Activated CD4-positive, alpha-beta T cell treated with anti-CD3 and anti-CD28 coated beads, Interleukin-2, amount 10 ng/mL, durations not matched to agents 24 days and 14 days (primary cell): Measurements from ENCODE around the gene XIRP1. TPM values are rescaled to one million over a fixed set of nuclear protein-coding genes. Genes with fewer than 3 reads are reported as not detected.

Source experiments
- DNase-seq: peaks from one replicate; pipeline ENCODE4 v3.0.0; 2022
- H3K27ac Mint-ChIP-seq: one replicate; pipeline ENCODE4 v1.8.0; 2022; ENCODE audit warnings: mild to moderate bottlenecking, mixed read lengths
- H3K27me3 Mint-ChIP-seq: one replicate; pipeline ENCODE4 v1.8.0; 2022; ENCODE audit warnings: mixed read lengths
- H3K36me3 Mint-ChIP-seq: one replicate; pipeline ENCODE4 v1.8.0; 2022; ENCODE audit warnings: low read depth, mild to moderate bottlenecking, mixed read lengths
- H3K4me1 Mint-ChIP-seq: one replicate; pipeline ENCODE4 v1.8.0; 2021; ENCODE audit warnings: mixed read lengths
- H3K4me3 Mint-ChIP-seq: one replicate; pipeline ENCODE4 v1.8.0; 2022; ENCODE audit warnings: mild to moderate bottlenecking, moderate library complexity, mixed read lengths
- H3K9me3 Mint-ChIP-seq: one replicate; pipeline ENCODE4 v1.8.0; 2021; ENCODE audit warnings: mixed read lengths
- intact Hi-C: fragments of 100-400 bp; cut with micrococcal nuclease; formaldehyde crosslinking; loops from one replicate; pipeline ENCODE4 v1.15.1; 2023
- total RNA-seq: library from RNA; stranded (reverse); gene quantifications from 2 replicates; pipeline ENCODE4 v1.2.3, GENCODE V29; 2022

Gene XIRP1
- total RNA-seq, 1 donor from 2014 or later, result 2.9 TPM

DNA sequence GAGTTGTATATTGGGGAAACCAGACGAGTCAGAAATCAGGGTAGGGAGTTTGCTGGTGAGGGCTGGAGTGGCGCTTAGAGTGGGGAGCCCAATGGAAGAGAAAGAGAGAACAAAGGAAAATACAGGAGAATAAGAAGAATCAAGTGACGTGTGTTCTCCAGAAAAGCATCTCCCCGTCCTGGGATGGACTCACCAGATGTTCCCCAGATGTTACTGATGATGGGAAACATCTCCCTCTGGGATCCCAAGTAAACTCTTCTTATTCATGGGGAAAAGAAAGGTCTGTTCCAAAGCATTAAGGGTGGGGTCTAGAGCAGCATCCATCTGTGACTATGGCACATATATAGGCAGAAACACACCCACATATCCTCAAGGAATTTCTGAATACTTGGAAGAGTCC, 36.0 kb downstream of the XIRP1 start:
- DNase-seq, result no peak
- intact Hi-C loops, result no loop called here
- Mint-ChIP-seq H3K4me1 (peaks cover 20% of the 10 kb centered on the region), H3K27ac (no peak overlapping the region), H3K27me3 (peaks cover 14% of the 10 kb centered on the region), H3K4me3 (no peak overlapping the region), H3K36me3 (peaks cover 10% of the 10 kb centered on the region), H3K9me3 (no peaks in the 10 kb centered on the region)

DNA sequence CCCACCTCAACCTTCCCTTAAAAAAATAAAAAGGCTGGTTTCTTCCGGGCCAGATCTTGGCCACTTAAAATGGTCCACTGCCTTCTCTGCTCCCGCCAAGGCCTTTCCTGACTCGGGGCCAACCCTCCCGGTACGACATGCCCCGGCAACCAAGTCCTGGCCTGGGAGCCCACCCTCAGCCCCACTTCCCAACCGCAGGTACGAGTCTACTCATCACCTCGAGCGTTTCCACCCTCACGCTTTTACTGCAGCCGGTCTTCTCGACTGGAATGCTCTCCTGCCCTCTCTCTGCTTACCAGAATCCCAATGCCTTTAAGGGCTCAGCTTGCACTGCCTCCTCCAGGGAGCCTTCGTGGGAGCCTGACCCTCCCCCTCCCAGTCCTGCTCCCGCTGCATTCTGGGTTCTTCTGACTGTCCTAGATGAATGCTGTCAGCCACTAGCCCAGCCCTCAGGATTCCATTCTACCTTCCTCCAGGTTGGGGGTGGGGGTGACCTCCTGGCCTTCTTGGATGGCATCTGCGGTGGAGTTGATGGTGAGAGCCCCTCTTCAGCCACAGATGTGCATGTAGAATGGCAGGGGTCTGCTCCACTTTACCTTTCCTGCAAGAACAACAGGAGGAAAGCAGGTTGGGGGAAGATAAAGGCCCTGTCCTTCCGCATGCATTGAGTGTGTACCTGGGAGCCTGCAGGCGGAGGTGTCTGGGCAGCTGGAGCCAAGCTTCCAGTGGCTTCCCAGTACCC, 37.9 kb downstream of the XIRP1 start:
- H3K27me3 Mint-ChIP-seq, result peaks cover 14% of the 10 kb centered on the region
- intact Hi-C loops, result no loop called here
- peak; percentile 61 for DNase-seq

DNA sequence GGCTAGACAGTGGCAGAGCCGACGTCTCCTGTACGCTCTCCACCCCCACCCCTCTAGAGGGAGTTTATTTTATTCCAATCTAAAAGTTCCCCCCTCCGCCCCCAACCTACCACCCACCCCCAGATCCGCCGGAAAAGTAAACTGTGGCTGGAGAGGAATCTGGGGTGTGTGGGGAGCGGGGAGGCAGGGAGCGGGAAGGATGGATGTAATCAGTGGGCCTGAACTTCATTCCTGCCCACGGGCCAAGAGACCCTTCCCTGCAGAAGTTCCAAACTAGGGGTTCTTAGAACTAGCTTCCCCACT, 38.5 kb downstream of the XIRP1 start:
- Mint-ChIP-seq H3K36me3 (peaks cover 33% of the 10 kb centered on the region), H3K4me3 (peak overlapping the region; percentile 76), H3K27me3 (peaks cover 11% of the 10 kb centered on the region), H3K27ac (peak overlapping the region; percentile 83), H3K4me1 (peaks cover 45% of the 10 kb centered on the region), H3K9me3 (no peaks in the 10 kb centered on the region)
- no peak for DNase-seq
- intact Hi-C loops, result no loop called here

More for the DNA sequence above, 37.9 kb downstream of the XIRP1 start:
- Mint-ChIP-seq H3K36me3 (peaks cover 28% of the 10 kb centered on the region), H3K4me3 (peak overlapping the region; percentile 76), H3K27ac (peak overlapping the region; percentile 83), H3K9me3 (no peaks in the 10 kb centered on the region), H3K4me1 (peaks cover 40% of the 10 kb centered on the region)

DNA sequence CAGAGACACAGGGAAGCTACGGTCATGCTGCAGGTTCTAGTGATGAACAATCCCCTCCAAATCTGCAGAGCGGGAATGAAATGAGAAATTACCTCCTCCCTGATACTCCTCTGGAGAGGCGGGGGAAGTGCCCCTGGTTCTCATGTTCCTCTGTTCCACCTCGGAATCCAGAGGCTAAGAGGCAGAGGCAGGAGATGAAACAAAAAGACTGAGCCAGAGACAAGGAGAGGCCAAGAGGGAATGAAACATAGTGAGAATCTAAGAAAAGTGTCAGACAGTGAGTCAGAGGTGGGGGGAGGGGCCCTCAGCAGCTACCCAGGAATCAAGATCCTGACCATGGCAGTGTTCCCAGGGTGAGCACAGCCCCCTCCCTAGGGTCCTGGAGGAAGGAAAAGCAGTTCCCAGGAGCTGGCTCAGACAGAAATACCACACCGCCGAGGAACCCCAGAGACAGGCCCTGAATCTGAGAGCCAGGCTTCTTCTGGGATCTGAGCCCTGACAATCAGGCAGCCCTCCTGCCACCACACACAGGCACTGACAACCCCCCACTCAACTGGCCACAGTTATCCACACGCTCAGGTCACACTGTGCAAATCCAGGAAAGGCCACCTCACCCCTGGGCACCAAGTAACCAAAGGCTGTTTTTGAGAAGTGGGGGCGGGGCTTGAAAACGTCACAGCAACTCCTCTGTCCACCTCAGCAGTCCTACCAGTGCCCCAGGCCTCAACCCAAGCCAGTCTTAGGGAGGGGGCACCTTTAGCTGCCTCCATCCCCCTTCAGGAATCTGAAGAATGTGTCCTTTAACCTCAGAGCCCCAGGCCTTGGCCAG, 41.4 kb downstream of the XIRP1 start:
- Mint-ChIP-seq H3K9me3 (no peaks in the 10 kb centered on the region), H3K27me3 (no peaks in the 10 kb centered on the region), H3K4me3 (peak overlapping the region; percentile 96), H3K4me1 (peaks cover 73% of the 10 kb centered on the region), H3K27ac (peak overlapping the region; percentile 100), H3K36me3 (peaks cover 56% of the 10 kb centered on the region)
- intact Hi-C loops, result loop anchor here (1.0 kb wide), 1 partner anchor 117 kb away; no protein-coding TSS in a partner anchor
- peak; percentile 82 for DNase-seq

DNA sequence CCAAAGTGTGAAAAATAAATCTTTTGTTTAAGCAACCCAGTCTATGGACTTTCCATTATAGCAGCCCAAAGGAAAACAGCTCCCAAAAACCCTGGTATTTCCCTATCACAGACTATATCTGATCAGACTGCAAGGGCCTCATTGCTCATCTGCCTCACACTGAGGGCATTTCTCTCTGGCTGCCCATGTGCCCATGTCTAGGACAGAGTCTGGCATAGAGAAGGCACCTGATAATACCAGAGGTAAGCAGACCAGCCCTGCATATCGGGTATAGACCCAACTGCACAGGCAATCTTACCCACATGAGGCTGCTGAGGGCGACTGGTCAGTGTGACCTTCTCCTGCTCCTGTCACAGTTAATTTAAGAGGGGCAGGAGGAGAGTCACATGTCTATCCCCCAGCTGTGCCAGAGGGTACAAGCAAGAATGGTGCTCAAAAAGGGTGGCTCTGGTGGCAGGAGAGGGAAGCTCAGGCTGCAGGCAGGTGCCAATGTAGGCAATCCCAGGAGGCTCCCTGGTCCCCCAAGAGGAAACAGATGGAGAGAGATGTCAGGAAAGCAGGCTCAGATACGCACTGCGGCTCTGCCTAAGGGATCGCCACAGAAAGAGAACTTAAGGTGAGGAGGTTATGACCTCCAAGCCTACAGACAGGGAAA, 42.1 kb downstream of the XIRP1 start:
- peak overlapping the region; percentile 100 for H3K27ac Mint-ChIP-seq
- peak; percentile 67 for DNase-seq
- peaks cover 61% of the 10 kb centered on the region for H3K36me3 Mint-ChIP-seq
- intact Hi-C loops, result no loop called here
- H3K4me1 Mint-ChIP-seq, result peaks cover 73% of the 10 kb centered on the region
- no peaks in the 10 kb centered on the region for H3K9me3 Mint-ChIP-seq
- peak overlapping the region; percentile 96 for H3K4me3 Mint-ChIP-seq
- H3K27me3 Mint-ChIP-seq, result no peaks in the 10 kb centered on the region

DNA sequence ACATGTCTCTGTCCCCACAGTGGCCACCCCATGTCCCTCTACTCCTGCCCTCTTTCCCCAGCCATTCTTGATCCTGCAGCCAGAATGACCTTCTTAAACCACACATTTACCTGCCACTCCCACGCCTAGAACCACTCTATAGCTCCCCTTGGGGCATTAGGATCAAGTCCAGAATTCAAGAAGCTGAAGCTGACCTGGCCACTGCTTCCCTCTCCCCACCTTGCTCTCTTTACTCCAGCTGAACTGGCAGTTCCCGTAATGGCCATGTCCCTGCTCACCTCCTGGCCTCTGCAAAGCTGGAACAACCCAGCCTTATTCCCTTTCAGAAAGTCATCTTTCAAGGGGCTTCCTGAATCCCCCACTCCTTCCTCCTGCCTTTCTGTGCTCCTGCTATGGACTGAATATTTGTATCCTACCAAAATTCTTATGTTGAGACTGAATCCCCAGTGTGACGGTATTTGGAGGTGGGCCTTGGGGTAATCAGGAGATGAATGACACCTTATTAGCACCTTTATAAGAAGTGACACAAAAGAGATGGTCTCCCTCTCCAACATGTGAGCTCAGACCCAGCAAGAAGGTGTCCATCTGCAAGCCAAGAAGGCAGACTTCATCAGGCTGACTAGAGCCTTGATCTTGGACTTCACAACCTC, 42.8 kb downstream of the XIRP1 start:
- Mint-ChIP-seq H3K27ac (peak overlapping the region; percentile 100), H3K36me3 (peaks cover 66% of the 10 kb centered on the region), H3K4me1 (peaks cover 73% of the 10 kb centered on the region), H3K9me3 (no peaks in the 10 kb centered on the region), H3K4me3 (peak overlapping the region; percentile 96), H3K27me3 (no peaks in the 10 kb centered on the region)
- intact Hi-C loops, result no loop called here
- DNase-seq, result peak; percentile 61

DNA sequence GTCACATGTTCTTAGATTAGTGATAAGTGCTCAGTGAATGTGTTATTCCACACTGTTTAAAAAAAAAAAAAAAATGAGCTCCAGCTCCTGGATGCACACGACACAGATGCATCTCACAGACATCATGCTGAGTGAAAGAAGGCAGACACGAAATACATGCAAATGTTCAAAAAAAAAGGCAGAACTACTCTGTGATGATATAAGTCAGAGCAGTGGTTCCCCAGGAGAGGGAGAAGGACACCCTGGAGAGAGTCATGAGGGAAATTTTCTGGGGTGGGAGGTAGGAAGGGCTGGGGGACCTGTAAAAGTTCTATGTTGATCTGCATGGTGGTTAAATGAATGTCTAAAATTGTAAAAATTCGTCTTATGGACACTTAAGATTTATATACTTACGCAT, 43.3 kb downstream of the XIRP1 start:
- Mint-ChIP-seq H3K36me3 (peaks cover 72% of the 10 kb centered on the region), H3K4me1 (peaks cover 71% of the 10 kb centered on the region), H3K27me3 (no peaks in the 10 kb centered on the region), H3K9me3 (no peaks in the 10 kb centered on the region), H3K4me3 (peak overlapping the region; percentile 96), H3K27ac (peak overlapping the region; percentile 100)
- intact Hi-C loops, result no loop called here
- DNase-seq, result peak; percentile 59

DNA sequence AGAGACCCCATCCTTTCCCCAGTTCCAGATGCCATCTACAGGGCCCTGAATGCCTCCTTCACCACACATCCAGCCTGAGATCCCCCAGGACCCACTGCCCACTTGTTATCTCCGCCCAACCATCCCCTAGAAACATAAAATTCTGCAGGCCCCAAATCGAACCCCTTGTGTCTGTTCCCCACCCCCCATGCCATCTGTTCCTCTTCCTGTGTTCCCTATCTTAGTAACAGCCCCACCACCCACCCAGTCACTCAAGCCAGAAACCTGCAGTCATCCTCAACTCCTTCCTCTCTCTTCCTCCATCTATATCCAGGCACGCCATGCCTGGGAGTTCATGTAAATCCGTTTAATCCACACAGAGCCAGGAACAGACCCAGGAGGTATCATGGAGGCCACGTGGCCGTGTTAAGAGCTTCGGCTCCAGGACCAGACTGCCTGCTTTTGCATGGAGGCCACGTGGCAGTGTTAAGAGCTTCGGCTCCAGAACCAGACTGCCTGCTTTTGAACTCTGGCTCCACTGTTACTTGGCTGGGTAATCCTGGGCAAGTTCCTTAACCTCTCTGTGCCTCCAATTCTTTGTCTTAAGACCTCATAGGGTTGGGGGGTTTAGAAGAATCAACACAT, 43.8 kb downstream of the XIRP1 start:
- Mint-ChIP-seq H3K27me3 (no peaks in the 10 kb centered on the region), H3K36me3 (peaks cover 77% of the 10 kb centered on the region), H3K9me3 (no peaks in the 10 kb centered on the region), H3K4me1 (peaks cover 71% of the 10 kb centered on the region), H3K4me3 (peak overlapping the region; percentile 96), H3K27ac (peak overlapping the region; percentile 100)
- DNase-seq, result peak; percentile 62
- intact Hi-C loops, result no loop called here

DNA sequence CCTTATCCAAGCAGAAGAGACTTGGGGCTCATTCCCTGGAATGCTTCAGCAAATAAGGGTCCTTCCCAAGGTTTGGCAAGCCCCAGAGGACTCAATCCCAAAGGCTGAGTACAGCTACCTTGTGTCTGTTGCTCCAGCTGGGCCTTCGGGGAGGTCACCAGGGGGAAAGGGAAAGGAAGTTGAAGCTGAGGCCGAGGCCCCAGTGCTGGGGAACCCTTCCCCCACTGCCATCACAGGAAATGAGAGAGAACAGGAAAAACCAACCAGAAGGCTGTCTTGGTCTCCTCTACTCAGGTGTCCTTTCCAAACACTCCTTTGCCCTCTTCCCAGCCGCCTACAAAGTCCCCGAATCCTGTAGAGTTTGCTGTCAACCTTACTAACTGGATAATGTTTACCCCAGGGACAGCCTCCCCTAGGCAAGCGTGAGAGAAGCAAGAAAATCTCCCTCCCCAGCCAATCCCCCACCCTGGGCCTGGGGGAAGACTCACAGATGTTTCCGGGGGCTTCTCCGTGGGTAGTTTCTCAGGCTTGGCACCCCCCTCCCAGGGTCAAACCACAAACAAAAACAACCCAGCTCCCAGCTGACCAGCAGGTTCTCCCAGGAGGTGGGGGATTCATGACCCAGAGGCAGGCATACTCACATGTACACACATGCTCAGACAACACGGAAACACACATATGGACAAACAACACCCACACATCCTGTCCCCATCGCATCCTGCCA, 44.5 kb downstream of the XIRP1 start:
- DNase-seq, result peak; percentile 88
- Mint-ChIP-seq H3K4me1 (peaks cover 74% of the 10 kb centered on the region), H3K4me3 (peak overlapping the region; percentile 96), H3K9me3 (no peaks in the 10 kb centered on the region), H3K27me3 (no peaks in the 10 kb centered on the region), H3K27ac (peak overlapping the region; percentile 100), H3K36me3 (peaks cover 83% of the 10 kb centered on the region)
- intact Hi-C loops, result loop anchor here (1.0 kb wide), 1 partner anchor 41 kb away; the partner anchor contains the start of genes GORASP1 and TTC21A

DNA sequence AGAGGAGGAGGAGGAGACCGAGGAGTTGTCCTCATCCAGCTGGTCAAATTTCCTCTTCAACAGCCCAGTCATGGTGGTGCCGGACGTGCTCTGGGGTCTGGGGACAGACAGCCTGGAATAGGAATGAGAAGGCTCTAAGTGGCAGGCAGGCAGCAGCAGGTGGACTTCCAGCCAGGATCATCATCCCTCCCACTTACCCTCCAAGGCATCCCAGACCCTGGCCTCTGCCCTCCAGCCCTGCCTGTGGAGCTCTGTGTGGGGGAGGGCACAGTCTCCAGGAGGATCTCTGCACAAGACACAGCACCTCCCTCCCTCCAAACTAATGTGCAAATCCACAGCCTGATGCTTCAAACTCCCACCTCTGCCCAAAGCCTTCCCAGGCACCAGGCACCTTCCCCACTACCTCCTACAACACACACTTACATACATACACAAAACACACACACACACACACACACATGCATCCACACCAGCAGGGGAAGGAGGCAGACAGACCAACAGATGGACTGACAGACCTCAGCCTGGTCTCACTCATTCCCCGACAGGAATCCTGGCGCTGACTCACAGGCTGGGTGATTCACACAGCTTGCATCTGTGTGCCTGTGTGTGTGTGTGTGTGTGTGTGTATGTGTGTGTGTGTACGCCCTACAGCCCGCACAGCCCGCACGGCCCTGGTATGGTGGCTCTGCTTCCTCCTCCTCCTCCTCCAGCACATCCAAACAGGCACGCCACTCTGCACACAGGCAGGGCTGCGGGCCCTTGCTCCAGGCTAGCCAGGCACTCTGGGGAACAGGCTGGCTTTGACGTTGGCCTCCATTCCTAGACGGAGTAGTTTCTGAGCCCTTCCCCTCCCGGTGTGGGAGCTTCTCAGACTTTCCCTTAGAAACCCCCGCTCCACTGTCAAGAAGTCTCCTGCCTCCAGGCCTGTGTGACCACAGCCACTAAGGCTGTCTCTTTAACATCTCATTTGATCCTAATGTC, 45.5 kb downstream of the XIRP1 start:
- Mint-ChIP-seq H3K4me3 (peak overlapping the region; percentile 96), H3K27me3 (no peaks in the 10 kb centered on the region), H3K9me3 (no peaks in the 10 kb centered on the region), H3K4me1 (peaks cover 71% of the 10 kb centered on the region), H3K27ac (peak overlapping the region; percentile 100), H3K36me3 (peaks cover 83% of the 10 kb centered on the region)
- DNase-seq, result peak; percentile 89
- intact Hi-C loops, result loop anchor here (1.0 kb wide), 1 partner anchor 40 kb away; the partner anchor contains the start of genes GORASP1 and TTC21A

DNA sequence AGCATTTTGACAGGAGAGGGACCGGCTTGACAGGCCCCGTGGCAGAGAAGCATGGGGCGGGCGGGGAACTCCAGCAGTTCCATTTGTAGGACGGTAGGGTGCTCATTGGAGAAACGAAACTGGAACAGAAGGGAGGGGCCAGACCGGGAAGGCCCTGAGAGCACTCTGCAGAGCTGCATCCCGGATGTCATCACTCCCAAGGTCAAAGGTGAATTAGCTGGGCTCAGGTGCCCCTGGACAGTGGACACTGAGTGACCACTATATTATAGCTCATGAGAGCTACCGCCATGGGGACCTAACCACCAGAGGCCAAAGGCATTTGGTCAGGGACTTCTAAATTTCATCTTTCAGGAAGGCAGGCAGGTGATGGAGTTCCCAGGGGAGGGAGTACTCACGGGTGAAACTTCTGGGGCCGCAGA, 46.3 kb downstream of the XIRP1 start:
- peak overlapping the region; percentile 96 for H3K4me3 Mint-ChIP-seq
- H3K9me3 Mint-ChIP-seq, result no peaks in the 10 kb centered on the region
- peaks cover 71% of the 10 kb centered on the region for H3K4me1 Mint-ChIP-seq
- no peaks in the 10 kb centered on the region for H3K27me3 Mint-ChIP-seq
- intact Hi-C loops, result no loop called here
- DNase-seq, result peak; percentile 58
- peaks cover 85% of the 10 kb centered on the region for H3K36me3 Mint-ChIP-seq
- H3K27ac Mint-ChIP-seq, result peak overlapping the region; percentile 100
